K562 (cell line): ENCODE data around the gene MTA2. TPM values are rescaled to one million over a fixed set of nuclear protein-coding genes. Genes with fewer than 3 reads are reported as not detected.
A peak's percentile ranks its signal among the peaks of the same experiment; 100 is the strongest.

Experiments used
- ARID2 ChIP-seq: fragments of 450-650 bp; IDR thresholded peaks from 2 replicates; pipeline ENCODE4 v1.6.1; 2017; ENCODE audit warnings: antibody characterized with exemption, mild to moderate bottlenecking
- CBX1 ChIP-seq: sonication (generic); IDR thresholded peaks from 2 replicates; pipeline ENCODE4 v1.6.1; 2016; ENCODE audit warnings: antibody characterized with exemption, low read depth, mild to moderate bottlenecking
- CBX3 ChIP-seq, 2 experiments: IDR thresholded peaks; 1 replicate in 1 of 2; 2 replicates in 1 of 2; pipeline ENCODE4 v1.6.1; 2012; ENCODE audit warnings: inconsistent platforms in 2 of 2, low read length in 2 of 2, borderline replicate concordance in 1 of 2, control low read depth in 1 of 2
- CCNT2 ChIP-seq: IDR thresholded peaks from 2 replicates; pipeline ENCODE4 v1.6.1; 2011; ENCODE audit warnings: borderline replicate concordance, low read depth, mild to moderate bottlenecking, moderate library complexity, mixed read lengths, low read length; ENCODE audit not compliant: insufficient read length; ENCODE audit errors: extremely low read depth
- E2F6 ChIP-seq, 2 experiments: IDR thresholded peaks; 2 replicates each; pipeline ENCODE4 v1.6.1; 2011; ENCODE audit warnings: borderline replicate concordance in 1 of 2, control low read depth in 1 of 2, low read depth in 1 of 2, low read length in 1 of 2, mild to moderate bottlenecking in 1 of 2, mixed read lengths in 1 of 2, moderate library complexity in 1 of 2; ENCODE audit not compliant: insufficient read depth in 1 of 2, insufficient read length in 1 of 2, poor library complexity in 1 of 2, severe bottlenecking in 1 of 2; ENCODE audit errors: extremely low read depth in 1 of 2
- EGR1 ChIP-seq: fragments of 450-650 bp; conservative IDR thresholded peaks from 2 replicates; pipeline ENCODE4 v1.6.1; 2017; ENCODE audit warnings: mild to moderate bottlenecking
- MAZ ChIP-seq, 2 experiments: fragments of 450-650 bp in 1 of 2; sonication (generic) in 1 of 2; formaldehyde crosslinking; IDR thresholded peaks in 1 of 2; conservative IDR thresholded peaks in 1 of 2; 2 replicates each; pipeline versions ENCODE4 v1.4.0 to v1.5.0; 2020; ENCODE audit warnings: mild to moderate bottlenecking in 1 of 2, missing genetic modification reagents in 1 of 2
- NFIC ChIP-seq: fragments of 450-650 bp; IDR thresholded peaks from 2 replicates; pipeline ENCODE4 v1.6.1; 2017; ENCODE audit warnings: mild to moderate bottlenecking, inconsistent platforms
- NFIX ChIP-seq: fragments of 250-450 bp; sonication (Bioruptor Pico); IDR thresholded peaks from 2 replicates; pipeline ENCODE4 v1.4.0; 2020; ENCODE audit warnings: low read depth, mild to moderate bottlenecking, moderate library complexity
- NR2F6 ChIP-seq: fragments of 450-650 bp; formaldehyde crosslinking; IDR thresholded peaks from 2 replicates; pipeline ENCODE4 v1.4.0; 2020; ENCODE audit warnings: mild to moderate bottlenecking
- SIN3B ChIP-seq: fragments of 450-650 bp; IDR thresholded peaks from 2 replicates; pipeline ENCODE4 v1.6.1; 2017; ENCODE audit warnings: low read depth, mild to moderate bottlenecking, moderate library complexity
- SRSF7 ChIP-seq: fragments of 200-400 bp; formaldehyde crosslinking; optimal IDR thresholded peaks from 2 replicates; pipeline ENCODE3; 2017; ENCODE audit warnings: mild to moderate bottlenecking, low read depth, low read length
- TARDBP ChIP-seq: fragments of 450-650 bp; IDR thresholded peaks from 2 replicates; pipeline ENCODE4 v1.6.1; 2016
- ZNF41 ChIP-seq: fragments of 250-450 bp; sonication (Bioruptor Pico); conservative IDR thresholded peaks from 2 replicates; pipeline ENCODE4 v1.4.0; 2020; ENCODE audit warnings: mild to moderate bottlenecking
- polyA plus RNA-seq, 8 experiments: library from polyadenylated mRNA; depleted of rRNA in 4 of 8; stranded (reverse) in 5 of 8; unstranded in 3 of 8; fragments of >200 nt; fragmentation: Nextera tagmentation in 2 of 8; fragmentation: Illumina TruSeq in 1 of 8; extraction: Ambion mirVana in 2 of 8; extraction: Trizol in 1 of 8; gene quantifications; 2 replicates each; pipeline versions ENCODE4 v1.2.1 to v1.2.3, GENCODE V29; 2011 to 2014; ENCODE audit warnings: inconsistent platforms in 1 of 8, missing spikeins in 1 of 8
- total RNA-seq, 7 experiments: library from RNA; depleted of rRNA in 6 of 7; stranded (reverse); fragments of >200 nt in 6 of 7; fragmentation: Illumina TruSeq in 2 of 7; extraction: Trizol in 2 of 7; gene quantifications; 2 replicates each; pipeline versions ENCODE4 v1.2.1 to v1.2.3, GENCODE V29; 2011 to 2021; ENCODE audit warnings: low replicate concordance in 1 of 7
- TF ChIP-seq, protein P1 (sequence below): fragments of 450-650 bp; formaldehyde crosslinking; IDR thresholded peaks from 2 replicates; pipeline ENCODE4 v1.4.0; 2020; ENCODE audit warnings: mild to moderate bottlenecking, moderate library complexity
- TF ChIP-seq, protein P2 (sequence below), 2 experiments: fragments of 450-650 bp; IDR thresholded peaks; 2 replicates each; pipeline ENCODE4 v1.6.1; 2016
- TF ChIP-seq, protein P3 (sequence below): fragments of 250-450 bp; sonication (Bioruptor Pico); IDR thresholded peaks from 2 replicates; pipeline ENCODE4 v1.8.0; 2021; ENCODE audit warnings: borderline replicate concordance, mild to moderate bottlenecking, moderate library complexity; ENCODE audit not compliant: poor library complexity, severe bottlenecking
- TF ChIP-seq, protein P4 (sequence below), 2 experiments: IDR thresholded peaks; 2 replicates each; pipeline ENCODE4 v1.6.1; 2012; ENCODE audit warnings: improper control_type of control experiment in 2 of 2, low read depth in 2 of 2, low read length in 2 of 2, borderline replicate concordance in 1 of 2

The MTA2 gene
- total and polyA plus RNA-seq, 9 of the 15 experiments (the other 6 are each of a cell fraction or from before 2014, with no cell fraction given): 6.2 to 220 (median 172) TPM

DNA sequence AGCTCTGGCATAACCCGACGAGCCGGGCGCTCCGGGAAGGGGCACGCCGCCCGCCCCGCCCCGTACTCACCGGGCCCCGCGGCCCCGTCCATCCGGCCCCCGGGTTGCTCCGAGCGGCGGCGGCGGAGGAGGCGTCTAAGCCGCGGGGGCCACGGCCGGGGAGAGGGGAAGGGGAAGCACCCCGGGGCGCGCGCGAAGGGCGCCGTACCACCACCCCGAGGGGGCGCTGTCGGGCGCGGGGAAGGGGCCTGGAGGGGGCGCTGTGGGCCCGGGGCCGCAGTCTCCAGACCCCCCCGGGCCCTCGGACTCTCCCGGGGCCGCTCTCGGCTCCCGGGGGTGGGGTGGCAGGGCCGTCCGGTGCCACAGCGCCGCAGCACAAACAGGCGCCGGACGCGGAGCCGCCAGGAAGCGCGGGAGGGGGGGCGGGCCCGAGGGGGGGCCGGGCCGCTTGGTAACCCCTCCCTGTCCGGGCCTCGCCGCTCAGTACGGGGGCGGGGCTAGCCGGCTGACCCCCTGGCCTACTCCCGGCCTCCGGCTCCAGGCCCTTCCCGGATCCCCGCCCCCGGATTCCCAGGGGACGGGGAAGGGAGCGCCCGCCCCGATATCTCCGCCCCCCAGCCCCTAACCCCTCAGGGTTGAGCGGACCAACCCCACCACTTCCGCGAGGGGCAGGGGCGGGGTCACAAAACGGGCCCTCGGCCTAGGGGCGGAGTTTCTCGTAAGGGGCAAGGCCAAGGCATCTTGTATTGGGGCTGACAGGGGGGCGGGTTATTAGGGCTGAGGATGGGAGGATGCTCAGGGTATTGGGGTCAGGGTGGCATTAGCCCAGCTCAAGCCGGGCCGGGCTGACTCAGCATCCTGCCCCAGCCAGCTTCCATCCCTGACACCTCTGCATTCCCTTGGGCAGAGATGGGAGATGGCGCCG is 11.0 kb upstream of the MTA2 start, which contains the start of the genes EML3 and ROM1 (continued):
- TF ChIP-seq ZNF41 (CRISPR knock-in tag) (no peak), NFIX (CRISPR knock-in tag) (no peak), TARDBP (no peak), CCNT2 (peak; percentile 82), NFIC (peak; percentile 31), SIN3B (peak; percentile 46; the same call in 1 of the 2 replicates), SRSF7 (no peak), CBX1 (peak; percentile 51; the same call in 1 of the 2 replicates), MAZ (CRISPR knock-in tag; conservative IDR thresholded peaks at IDR 0.05 in 1 of 2, IDR thresholded peaks at IDR 0.05 in 1 of 2) (peak; percentile 66 to 95), CBX3 (IDR thresholded peaks at IDR 0.05; ENCODE audit: borderline replicate concordance in 1 of 2, low read length in 2 of 2) (0 out of 3 replicates have a peak, but pooled peaks of 1 of the 2 experiments have one; percentile 15), ARID2 (no peak), NR2F6 (CRISPR knock-in tag) (no peak), EGR1 (peak; percentile 71), E2F6 (IDR thresholded peaks at IDR 0.05; ENCODE audit: borderline replicate concordance in 1 of 2, extremely low read depth in 1 of 2, insufficient read depth in 1 of 2, insufficient read length in 1 of 2, low read depth in 1 of 2, low read length in 1 of 2, poor library complexity in 1 of 2, severe bottlenecking in 1 of 2) (peak in 1 of 2 experiments; percentile 62)
- TF ChIP-seq, protein P1, sequence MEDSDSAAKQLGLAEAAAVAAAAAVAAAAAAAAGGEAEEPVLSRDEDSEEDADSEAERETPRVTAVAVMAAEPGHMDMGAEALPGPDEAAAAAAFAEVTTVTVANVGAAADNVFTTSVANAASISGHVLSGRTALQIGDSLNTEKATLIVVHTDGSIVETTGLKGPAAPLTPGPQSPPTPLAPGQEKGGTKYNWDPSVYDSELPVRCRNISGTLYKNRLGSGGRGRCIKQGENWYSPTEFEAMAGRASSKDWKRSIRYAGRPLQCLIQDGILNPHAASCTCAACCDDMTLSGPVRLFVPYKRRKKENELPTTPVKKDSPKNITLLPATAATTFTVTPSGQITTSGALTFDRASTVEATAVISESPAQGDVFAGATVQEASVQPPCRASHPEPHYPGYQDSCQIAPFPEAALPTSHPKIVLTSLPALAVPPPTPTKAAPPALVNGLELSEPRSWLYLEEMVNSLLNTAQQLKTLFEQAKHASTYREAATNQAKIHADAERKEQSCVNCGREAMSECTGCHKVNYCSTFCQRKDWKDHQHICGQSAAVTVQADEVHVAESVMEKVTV: peak; percentile 41; the same call in 1 of the 2 replicates
- TF ChIP-seq, protein P2, sequence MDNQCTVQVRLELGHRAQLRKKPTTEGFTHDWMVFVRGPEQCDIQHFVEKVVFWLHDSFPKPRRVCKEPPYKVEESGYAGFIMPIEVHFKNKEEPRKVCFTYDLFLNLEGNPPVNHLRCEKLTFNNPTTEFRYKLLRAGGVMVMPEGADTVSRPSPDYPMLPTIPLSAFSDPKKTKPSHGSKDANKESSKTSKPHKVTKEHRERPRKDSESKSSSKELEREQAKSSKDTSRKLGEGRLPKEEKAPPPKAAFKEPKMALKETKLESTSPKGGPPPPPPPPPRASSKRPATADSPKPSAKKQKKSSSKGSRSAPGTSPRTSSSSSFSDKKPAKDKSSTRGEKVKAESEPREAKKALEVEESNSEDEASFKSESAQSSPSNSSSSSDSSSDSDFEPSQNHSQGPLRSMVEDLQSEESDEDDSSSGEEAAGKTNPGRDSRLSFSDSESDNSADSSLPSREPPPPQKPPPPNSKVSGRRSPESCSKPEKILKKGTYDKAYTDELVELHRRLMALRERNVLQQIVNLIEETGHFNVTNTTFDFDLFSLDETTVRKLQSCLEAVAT (IDR thresholded peaks at IDR 0.05): peak in 1 of 2 experiments; percentile 81; a peak in 1 of 4 replicates
- TF ChIP-seq, protein P3, sequence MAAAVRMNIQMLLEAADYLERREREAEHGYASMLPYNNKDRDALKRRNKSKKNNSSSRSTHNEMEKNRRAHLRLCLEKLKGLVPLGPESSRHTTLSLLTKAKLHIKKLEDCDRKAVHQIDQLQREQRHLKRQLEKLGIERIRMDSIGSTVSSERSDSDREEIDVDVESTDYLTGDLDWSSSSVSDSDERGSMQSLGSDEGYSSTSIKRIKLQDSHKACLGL (CRISPR knock-in tag): no peak
- TF ChIP-seq, protein P4, sequence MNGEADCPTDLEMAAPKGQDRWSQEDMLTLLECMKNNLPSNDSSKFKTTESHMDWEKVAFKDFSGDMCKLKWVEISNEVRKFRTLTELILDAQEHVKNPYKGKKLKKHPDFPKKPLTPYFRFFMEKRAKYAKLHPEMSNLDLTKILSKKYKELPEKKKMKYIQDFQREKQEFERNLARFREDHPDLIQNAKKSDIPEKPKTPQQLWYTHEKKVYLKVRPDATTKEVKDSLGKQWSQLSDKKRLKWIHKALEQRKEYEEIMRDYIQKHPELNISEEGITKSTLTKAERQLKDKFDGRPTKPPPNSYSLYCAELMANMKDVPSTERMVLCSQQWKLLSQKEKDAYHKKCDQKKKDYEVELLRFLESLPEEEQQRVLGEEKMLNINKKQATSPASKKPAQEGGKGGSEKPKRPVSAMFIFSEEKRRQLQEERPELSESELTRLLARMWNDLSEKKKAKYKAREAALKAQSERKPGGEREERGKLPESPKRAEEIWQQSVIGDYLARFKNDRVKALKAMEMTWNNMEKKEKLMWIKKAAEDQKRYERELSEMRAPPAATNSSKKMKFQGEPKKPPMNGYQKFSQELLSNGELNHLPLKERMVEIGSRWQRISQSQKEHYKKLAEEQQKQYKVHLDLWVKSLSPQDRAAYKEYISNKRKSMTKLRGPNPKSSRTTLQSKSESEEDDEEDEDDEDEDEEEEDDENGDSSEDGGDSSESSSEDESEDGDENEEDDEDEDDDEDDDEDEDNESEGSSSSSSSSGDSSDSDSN (IDR thresholded peaks at IDR 0.05; ENCODE audit: borderline replicate concordance in 1 of 2, low read depth in 2 of 2, low read length in 2 of 2): peak; percentile 87 to 89; a peak in 3 of 4 replicates
